ENCODE measurements around the gene KIFAP3.
"Not testable (repeated sequence)": the region's sequence is repeated elsewhere in the genome, so short reads cannot be mapped to it uniquely, and the experiment has no call there.

KIFAP3 gene

GRCh38 chr1:169885207-169885606 lies 189.3 kb downstream of the KIFAP3 start:
- DNase-seq, result no peak

GRCh38 chr1:169884634-169885033 lies 189.9 kb downstream of the KIFAP3 start:
- DNase-seq, result no peak

- DNase-seq, result no peak
Observed at GRCh38 chr1:169882039-169882511, 192.4 kb downstream of the KIFAP3 start.

GRCh38 chr1:169879034-169879840 lies 195.3 kb downstream of the KIFAP3 start:
- DNase-seq, result no peak

- DNase-seq, result no peak
Observed at GRCh38 chr1:169878498-169878897, 196.0 kb downstream of the KIFAP3 start.

GRCh38 chr1:169877800-169878491 lies 196.5 kb downstream of the KIFAP3 start:
- no peak for DNase-seq

GRCh38 chr1:169874229-169874628 lies 200.3 kb downstream of the KIFAP3 start:
- DNase-seq, result no peak

- DNase-seq, result no peak
Observed at GRCh38 chr1:169873582-169874199, 200.8 kb downstream of the KIFAP3 start.

GRCh38 chr1:169872906-169873305 lies 201.6 kb downstream of the KIFAP3 start:
- no peak for DNase-seq

- DNase-seq, result not testable (repeated sequence)
Observed at GRCh38 chr1:169871988-169872387, 202.5 kb downstream of the KIFAP3 start.
